NAMALWA (cell line): Measurements from ENCODE around the gene ERGIC3.

Experiments used
- DNase-seq: peaks from one replicate; pipeline ENCODE4 v3.0.0-alpha.2; 2015; ENCODE audit warnings: low spot score

The ERGIC3 gene

GRCh38 chr20:35598899-35599775 lies 57.3 kb downstream of the ERGIC3 start:
- no peak for DNase-seq

GRCh38 chr20:35599776-35600120 lies 57.9 kb downstream of the ERGIC3 start:
- no peak for DNase-seq

GRCh38 chr20:35600176-35600992 lies 58.5 kb downstream of the ERGIC3 start:
- no peak for DNase-seq

- no peak for DNase-seq
These were observed 59.4 kb downstream of the ERGIC3 start for GRCh38 chr20:35600993-35601973.

- DNase-seq: no peak
These were observed 60.1 kb downstream of the ERGIC3 start for GRCh38 chr20:35601990-35602389.

GRCh38 chr20:35602851-35603495 lies 61.1 kb downstream of the ERGIC3 start:
- DNase-seq: no peak

- no peak for DNase-seq
These were observed 62.0 kb downstream of the ERGIC3 start for GRCh38 chr20:35603695-35604448.

- DNase-seq: peak; percentile 53
These were observed 62.5 kb downstream of the ERGIC3 start for GRCh38 chr20:35604449-35604747.

GRCh38 chr20:35606127-35606526 lies 64.2 kb downstream of the ERGIC3 start:
- DNase-seq: no peak
